C4-2B (cell line): Measurements from ENCODE around the gene SURF6.

Experiments used
- CTCF ChIP-seq: fragments of 450-650 bp; conservative IDR thresholded peaks from 2 replicates; pipeline ENCODE4 v1.5.1; 2017; ENCODE audit warnings: mild to moderate bottlenecking
- ZFX ChIP-seq: fragments of 450-650 bp; IDR thresholded peaks from 2 replicates; pipeline ENCODE4 v1.6.1; 2017

GRCh38 chr9:133360400-133361393 lies 24.7 kb upstream of the SURF6 start:
- TF ChIP-seq ZFX (no peak), CTCF (no peak)
